GM12891 (cell line): ENCODE data around the gene ANKK1.
A peak's percentile ranks its signal among the peaks of the same experiment; 100 is the strongest.

ENCODE experiments used
- DNase-seq: peaks from one replicate; pipeline ENCODE4 v3.0.0; 2011; ENCODE audit warnings: low spot score; ENCODE audit not compliant: insufficient read length
- FAIRE-seq: peaks from 2 replicates; lab custom pipeline; 2011; peaks lifted over from hg19 to GRCh38; lab: Jason Lieb, UNC
- PAX5 ChIP-seq: IDR thresholded peaks from 2 replicates; pipeline ENCODE4 v1.6.1; 2011; ENCODE audit warnings: low read length, moderate library complexity, mild to moderate bottlenecking; ENCODE audit not compliant: insufficient read depth, severe bottlenecking
- POLR2A ChIP-seq: IDR thresholded peaks from 2 replicates; pipeline ENCODE4 v1.6.1; 2011; ENCODE audit warnings: low read depth, low read length, control low read depth
- POLR2AphosphoS5 ChIP-seq: IDR thresholded peaks from 2 replicates; pipeline ENCODE4 v1.6.1; 2011; ENCODE audit warnings: low read depth, low read length, control low read depth
- POU2F2 ChIP-seq: IDR thresholded peaks from 2 replicates; pipeline ENCODE4 v1.6.1; 2011; ENCODE audit warnings: low read depth, mild to moderate bottlenecking, control low read depth, low read length, moderate library complexity
- SPI1 ChIP-seq: IDR thresholded peaks from 2 replicates; pipeline ENCODE4 v1.6.1; 2011; ENCODE audit warnings: low read depth, low read length, control low read depth
- TAF1 ChIP-seq: IDR thresholded peaks from 2 replicates; pipeline ENCODE4 v1.6.1; 2011; ENCODE audit warnings: low read depth, low read length, control low read depth

ANKK1 gene

DNA sequence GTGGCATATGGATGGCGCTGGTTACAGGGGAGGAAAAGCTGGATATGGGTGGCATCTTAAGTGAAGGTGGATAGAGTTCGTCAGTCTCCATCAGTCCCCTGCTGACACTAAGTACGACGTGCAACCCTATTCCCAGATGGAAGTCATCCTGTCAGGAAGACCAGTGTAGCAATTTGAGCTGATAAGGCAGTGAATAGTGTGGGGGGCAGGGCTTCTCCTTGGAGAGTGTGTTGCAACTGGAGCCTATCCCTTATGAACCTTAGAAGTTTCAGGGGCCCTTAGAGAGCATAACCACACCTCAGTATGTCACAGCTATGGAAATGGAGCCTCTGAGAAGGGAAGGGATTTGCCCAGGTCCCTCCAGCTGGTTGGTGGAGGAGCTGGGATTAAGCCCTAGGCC, 36.1 kb upstream of the ANKK1 start:
- TF ChIP-seq POLR2A (no peak), POLR2AphosphoS5 (no peak), SPI1 (no peak), TAF1 (no peak), PAX5 (no peak)
- no peak for FAIRE-seq

DNA sequence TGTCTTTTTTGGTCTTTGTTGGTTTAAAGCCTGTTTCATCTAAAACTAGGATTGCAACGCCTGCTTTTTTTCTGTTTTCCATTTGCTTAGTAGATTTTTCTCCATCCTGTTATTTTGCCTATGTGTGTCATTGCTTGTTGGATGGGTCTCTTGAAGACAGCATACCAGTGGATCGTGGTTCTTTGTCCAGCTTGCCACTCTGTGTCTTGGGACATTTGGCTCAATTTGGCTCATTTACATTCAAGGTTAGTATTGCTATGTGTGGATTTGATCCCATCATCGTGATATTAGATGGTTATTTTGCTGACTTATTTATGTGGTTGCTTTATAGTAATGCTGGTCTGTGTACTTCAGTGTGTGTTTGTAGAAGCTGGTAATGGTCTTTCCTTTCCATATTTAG, 31.4 kb upstream of the ANKK1 start:
- no peak for FAIRE-seq
- TF ChIP-seq TAF1 (no peak), POLR2A (no peak), SPI1 (no peak)
- DNase-seq: no peak

More for the DNA sequence above, 36.1 kb upstream of the ANKK1 start:
- DNase-seq: no peak

DNA sequence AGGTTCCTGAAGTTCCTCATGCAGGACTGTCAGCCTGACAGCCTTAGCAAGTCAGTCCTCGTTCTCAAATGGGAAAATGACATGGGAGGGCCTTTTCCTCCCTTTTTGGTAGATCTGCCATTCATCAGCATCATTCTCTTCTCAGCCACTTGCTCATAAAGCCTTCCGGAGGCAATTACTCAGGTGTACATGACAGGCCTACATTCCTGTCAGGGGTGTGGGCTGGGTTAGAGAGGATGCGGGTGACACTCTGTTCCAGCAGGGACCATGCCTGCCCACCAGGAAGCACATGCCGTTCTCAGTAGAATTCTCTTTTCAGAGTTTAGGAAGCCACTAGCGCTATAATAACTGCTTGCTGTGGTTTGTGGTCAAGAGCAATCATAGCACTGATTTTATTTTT, 24.2 kb upstream of the ANKK1 start:
- TF ChIP-seq POLR2A (no peak), PAX5 (no peak), POU2F2 (no peak), SPI1 (no peak), POLR2AphosphoS5 (no peak), TAF1 (no peak)
- DNase-seq: no peak
- no peak for FAIRE-seq

DNA sequence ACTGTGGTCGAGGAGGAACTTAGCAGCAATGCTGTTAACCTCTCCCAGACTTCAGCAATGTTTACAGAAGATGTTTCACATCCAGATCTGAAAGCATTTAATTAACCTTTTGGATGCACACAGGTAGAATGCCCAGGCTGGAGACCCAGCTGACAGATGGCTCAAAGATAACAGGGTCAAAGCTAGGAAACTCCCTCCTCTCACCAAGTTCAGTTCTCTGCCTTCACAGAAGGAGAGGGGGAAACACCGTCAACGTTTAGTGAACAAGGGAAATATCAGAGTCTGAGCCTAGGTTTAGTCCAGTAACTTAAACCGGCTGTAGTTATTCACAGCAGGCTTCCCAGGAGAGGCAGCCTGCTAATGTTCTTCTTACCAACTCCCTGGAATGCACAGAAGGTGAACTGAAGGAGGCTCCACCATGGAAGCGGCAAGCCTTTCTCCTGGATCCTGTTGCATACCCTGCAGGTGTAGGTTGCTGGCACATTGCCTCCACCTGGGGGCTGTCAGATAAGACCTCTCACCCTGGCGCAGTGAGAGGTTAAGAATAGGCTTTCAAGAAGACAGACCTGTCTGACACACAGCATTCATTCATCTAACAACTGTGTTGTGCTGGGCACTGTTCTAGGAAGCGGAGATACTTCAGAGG, 23.5 kb upstream of the ANKK1 start:
- TF ChIP-seq POU2F2: no peak
- no peak for TF ChIP-seq SPI1
- TF ChIP-seq TAF1: no peak
- no peak for TF ChIP-seq POLR2A
- no peak for TF ChIP-seq POLR2AphosphoS5
- TF ChIP-seq PAX5: no peak
- DNase-seq (no peak), FAIRE-seq (no peak)

DNA sequence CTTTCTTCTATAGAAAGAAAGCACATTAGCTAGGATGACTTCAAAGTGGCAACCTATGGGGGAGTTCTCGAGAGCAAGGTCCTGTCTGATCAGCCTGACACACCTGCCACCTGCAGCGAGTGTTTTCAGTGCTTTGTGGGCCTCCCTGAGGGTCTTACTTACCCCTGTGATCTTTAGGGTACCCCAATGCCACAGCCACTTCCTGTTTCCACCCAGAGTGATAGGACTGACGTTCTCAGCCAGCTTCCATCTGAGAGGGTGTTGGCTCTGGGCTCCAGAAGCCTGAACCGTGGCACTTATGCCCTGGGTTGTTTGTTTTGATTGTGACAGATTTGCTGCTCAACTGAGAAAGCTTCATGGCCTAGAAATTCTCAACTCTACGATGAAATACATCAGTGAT, 21.7 kb upstream of the ANKK1 start:
- DNase-seq: no peak
- no peak for FAIRE-seq
- TF ChIP-seq POU2F2: no peak
- 0 out of 2 replicates have a peak, but pooled peaks have one; percentile 6 for TF ChIP-seq SPI1

DNA sequence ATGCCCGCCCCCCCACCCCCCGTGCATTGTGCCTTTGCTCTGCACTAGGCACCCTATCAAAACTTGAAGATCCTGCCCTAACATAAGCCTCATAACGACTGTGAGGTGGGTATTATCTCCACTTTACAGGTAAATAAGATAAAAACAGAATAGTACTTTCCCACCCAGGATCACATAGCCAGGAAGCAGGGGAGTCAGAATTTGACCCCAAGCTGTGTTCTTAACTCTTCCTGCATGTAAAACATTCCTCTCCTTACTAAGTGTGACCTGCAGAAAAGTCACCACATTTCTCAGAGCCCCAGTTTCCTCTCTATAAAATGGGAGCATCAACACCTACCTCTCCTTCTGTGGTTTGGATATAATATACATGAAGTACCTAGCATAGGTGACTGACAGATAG, 18.2 kb upstream of the ANKK1 start:
- no peak for TF ChIP-seq POU2F2
- TF ChIP-seq PAX5: no peak
- no peak for TF ChIP-seq POLR2AphosphoS5
- no peak for TF ChIP-seq SPI1
- no peak for TF ChIP-seq TAF1
- TF ChIP-seq POLR2A: no peak
- FAIRE-seq: no peak
- no peak for DNase-seq

DNA sequence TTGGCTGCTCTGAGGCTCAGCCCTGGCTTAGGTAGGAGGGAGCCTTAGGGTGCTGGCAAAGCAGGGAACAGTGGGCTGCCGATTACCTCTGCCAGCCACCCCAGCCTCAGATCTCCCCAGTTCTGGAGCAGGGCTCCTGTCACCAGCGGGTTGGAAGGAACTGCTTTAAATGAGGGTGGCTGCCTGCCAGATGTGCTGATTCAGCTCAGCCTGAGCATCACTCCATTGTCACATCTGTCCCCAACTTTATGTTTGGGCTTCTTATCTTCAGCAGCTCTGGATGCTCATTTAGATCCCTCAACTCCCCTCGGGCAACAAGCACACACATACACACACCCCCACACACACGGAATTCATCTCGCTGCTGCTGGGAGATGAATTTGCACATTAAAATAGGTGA, 16.9 kb upstream of the ANKK1 start:
- no peak for TF ChIP-seq TAF1
- TF ChIP-seq SPI1: no peak
- no peak for TF ChIP-seq POLR2A
- TF ChIP-seq POU2F2: no peak
- no peak for TF ChIP-seq POLR2AphosphoS5
- no peak for TF ChIP-seq PAX5
- no peak for FAIRE-seq
- DNase-seq: no peak

DNA sequence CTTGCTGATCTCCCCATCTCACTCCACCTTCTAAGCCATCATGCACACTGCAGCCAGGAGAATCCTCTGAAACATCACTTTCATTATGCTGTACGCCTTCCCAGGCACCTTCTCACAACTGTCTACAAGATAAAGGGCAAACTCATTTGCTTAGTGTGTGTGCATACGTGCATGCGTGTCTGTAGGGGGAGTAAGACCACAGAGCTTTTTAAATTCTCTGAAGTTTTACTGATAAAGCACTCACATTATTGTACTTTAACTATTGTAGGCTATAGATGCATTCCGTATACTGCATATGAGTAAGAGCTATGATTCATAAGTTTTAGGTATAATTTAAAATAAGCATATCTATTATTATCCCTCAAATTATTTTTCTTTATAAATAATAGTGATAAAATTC, 15.3 kb upstream of the ANKK1 start:
- FAIRE-seq: no peak
- TF ChIP-seq SPI1: no peak
- TF ChIP-seq POU2F2: no peak
- no peak for TF ChIP-seq POLR2A
- TF ChIP-seq TAF1: no peak
- DNase-seq: no peak

DNA sequence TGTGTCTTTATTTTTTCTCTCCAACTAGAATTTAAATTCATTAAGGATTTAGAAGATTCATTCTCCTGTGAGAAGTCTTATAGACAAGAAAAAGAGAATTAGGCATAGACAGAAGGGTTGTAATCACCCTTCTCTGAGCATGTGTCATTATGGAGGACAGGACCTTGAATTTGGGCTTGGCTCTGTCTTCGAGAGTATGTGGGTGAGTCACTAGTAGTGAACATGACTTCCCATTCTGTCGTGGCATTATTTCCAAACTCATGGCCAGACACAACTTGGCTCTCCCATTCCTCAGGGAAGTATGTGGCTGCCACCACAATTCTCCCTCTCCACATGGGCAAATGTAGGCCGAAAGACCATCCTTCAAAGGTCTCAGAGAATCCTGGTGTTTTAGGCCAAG, 14.3 kb upstream of the ANKK1 start:
- DNase-seq (no peak), FAIRE-seq (no peak)
- TF ChIP-seq POU2F2: no peak
- no peak for TF ChIP-seq POLR2A
- TF ChIP-seq TAF1: no peak
- no peak for TF ChIP-seq SPI1
- no peak for TF ChIP-seq PAX5
- no peak for TF ChIP-seq POLR2AphosphoS5

DNA sequence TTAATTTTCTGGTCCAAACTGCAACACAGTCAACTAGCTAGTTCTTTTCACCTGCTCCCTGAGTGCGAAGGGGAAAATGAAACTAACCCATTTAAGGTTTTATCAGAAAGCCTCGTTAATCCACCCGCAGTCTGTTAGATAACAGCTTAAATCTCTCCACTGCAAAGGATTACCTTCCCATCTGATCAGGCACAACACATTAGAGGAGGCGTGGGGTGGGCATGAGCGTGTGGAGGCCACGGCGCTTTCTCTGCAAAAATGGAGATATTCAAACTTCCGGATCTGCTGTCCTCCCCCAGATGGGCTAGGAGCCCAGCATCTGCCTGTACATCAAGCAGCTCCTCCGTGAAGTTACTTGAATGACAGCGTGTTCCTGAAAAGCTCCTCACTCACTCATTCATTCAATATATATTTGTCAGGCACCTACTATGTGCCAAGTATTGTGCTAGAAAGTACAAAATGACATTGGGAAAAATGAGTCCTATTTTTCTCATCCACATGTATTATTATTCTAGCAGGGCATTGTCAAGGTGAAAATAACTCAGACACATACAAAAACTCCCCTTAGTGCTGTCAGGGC, 13.5 kb upstream of the ANKK1 start:
- FAIRE-seq (no peak), DNase-seq (no peak)
- TF ChIP-seq PAX5 (no peak), POU2F2 (no peak), TAF1 (no peak), SPI1 (no peak), POLR2A (no peak), POLR2AphosphoS5 (no peak)
